HG03469 (cell line): ENCODE measurements around the gene C2CD3.

ENCODE experiments used
- ATAC-seq: cut with Tn5 transposase; IDR thresholded peaks from one replicate; pipeline ENCODE4 v1.9.1; 2021; ENCODE audit warnings: mild to moderate bottlenecking, moderate library complexity, moderate number of reproducible peaks; ENCODE audit not compliant: unreplicated experiment

Gene C2CD3

GRCh38 chr11:74021998-74022397 lies 148.8 kb downstream of the C2CD3 start:
- no peak for ATAC-seq

- ATAC-seq = no peak
Measured at GRCh38 chr11:74020539-74020938, 150.3 kb downstream of the C2CD3 start.

GRCh38 chr11:74019860-74020259 lies 150.9 kb downstream of the C2CD3 start:
- no peak for ATAC-seq

- no peak for ATAC-seq
Measured at GRCh38 chr11:74019104-74019738, 151.6 kb downstream of the C2CD3 start.

- no peak for ATAC-seq
Measured at GRCh38 chr11:74018331-74019005, 152.3 kb downstream of the C2CD3 start.

GRCh38 chr11:74017631-74018030 lies 153.2 kb downstream of the C2CD3 start:
- ATAC-seq = no peak

- ATAC-seq = no peak
Measured at GRCh38 chr11:74015919-74016684, 154.7 kb downstream of the C2CD3 start.

GRCh38 chr11:74014880-74015279 lies 155.9 kb downstream of the C2CD3 start:
- no peak for ATAC-seq

GRCh38 chr11:74013141-74013540 lies 157.7 kb downstream of the C2CD3 start:
- ATAC-seq = no peak

GRCh38 chr11:74012074-74012809 lies 158.6 kb downstream of the C2CD3 start:
- no peak for ATAC-seq

GRCh38 chr11:74011360-74012073 lies 159.3 kb downstream of the C2CD3 start:
- no peak for ATAC-seq

- ATAC-seq = no peak
Measured at GRCh38 chr11:74010306-74011300, 160.2 kb downstream of the C2CD3 start.

GRCh38 chr11:74009675-74010305 lies 161.0 kb downstream of the C2CD3 start:
- ATAC-seq = no peak

- ATAC-seq = no peak
Measured at GRCh38 chr11:74009230-74009547, 161.6 kb downstream of the C2CD3 start.

- no peak for ATAC-seq
Measured at GRCh38 chr11:74008373-74009229, 162.2 kb downstream of the C2CD3 start, which contains the start of gene UCP3. Gene UCP3, minus strand, starts transcription at chr11:74009085. Its CDS starts 2,043 bp downstream, at chr11:74007042.

GRCh38 chr11:74007691-74008372 lies 163.0 kb downstream of the C2CD3 start:
- ATAC-seq = no peak

- ATAC-seq = no peak
Measured at GRCh38 chr11:74006743-74007304, 164.0 kb downstream of the C2CD3 start.
